Anterior cingulate cortex (tissue), 58 donors: ENCODE measurements around the gene LIN7A.
"Not testable (repeated sequence)": the region's sequence is repeated elsewhere in the genome, so short reads cannot be mapped to it uniquely, and the experiment has no call there.

Source experiments
- DNase-seq, 58 donors: peaks; one replicate each; lab custom pipeline; 2025; lab: John Stamatoyannopoulos, UW

Gene LIN7A

DNA sequence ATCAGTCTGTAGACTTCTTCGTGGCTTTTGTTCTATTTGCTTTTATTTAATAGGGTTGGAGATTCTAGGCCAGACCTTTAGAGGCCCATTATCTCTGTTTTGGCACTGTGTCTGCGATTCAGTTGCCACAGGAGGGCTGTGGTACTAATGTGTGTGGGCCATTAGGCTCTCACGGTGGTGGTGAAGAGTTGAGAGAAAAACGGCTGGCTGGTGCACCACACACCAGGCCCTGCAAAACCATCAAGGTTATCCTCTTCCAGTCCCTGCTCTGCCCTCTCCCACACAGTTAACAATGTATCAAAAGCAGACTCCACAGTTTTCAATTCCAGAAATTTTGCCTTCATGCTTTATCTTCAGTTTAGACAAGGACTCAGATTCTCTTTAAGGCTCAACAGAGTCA, 123.3 kb downstream of the LIN7A start:
- no peak for DNase-seq

- DNase-seq, result no peak
Measured at GRCh38 chr12:80813820-80814219, 123.9 kb downstream of the LIN7A start.

DNA sequence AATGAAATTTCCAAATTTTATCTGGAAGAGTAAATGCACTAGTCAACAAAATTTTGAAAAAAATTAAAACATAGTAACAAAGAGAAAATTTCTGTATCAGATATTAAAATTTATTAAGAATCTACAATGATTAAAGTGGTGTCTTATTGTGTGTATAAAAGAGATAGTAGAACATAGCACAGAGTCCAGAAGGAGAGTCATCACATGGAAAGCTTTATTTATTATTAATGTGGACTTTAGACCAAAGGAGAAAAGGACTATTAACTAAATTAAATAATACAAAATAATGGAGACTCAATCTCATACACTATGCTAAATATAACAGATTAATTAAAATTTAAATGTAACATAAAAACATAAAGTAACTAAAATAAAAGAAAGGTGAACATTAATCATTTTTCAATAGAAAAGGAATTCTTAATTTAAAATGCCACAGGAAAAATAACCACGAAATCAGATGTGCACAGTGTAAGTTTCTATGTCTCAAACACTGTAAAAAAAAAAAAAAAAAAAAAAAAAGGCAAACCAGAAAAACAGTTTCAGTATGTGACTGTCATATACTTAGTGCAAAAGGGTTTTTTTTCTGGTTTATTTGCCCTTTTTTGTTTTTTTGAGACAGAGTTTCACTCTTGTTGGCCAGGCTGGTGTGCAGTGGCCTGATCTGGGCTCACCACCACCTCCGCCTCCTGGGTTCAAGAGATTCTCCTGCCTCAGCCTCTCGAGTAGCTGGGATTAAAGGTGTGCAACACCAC, 125.6 kb downstream of the LIN7A start:
- no peak for DNase-seq

- DNase-seq, result no peak
Measured at GRCh38 chr12:80810874-80811273, 126.9 kb downstream of the LIN7A start.

DNA sequence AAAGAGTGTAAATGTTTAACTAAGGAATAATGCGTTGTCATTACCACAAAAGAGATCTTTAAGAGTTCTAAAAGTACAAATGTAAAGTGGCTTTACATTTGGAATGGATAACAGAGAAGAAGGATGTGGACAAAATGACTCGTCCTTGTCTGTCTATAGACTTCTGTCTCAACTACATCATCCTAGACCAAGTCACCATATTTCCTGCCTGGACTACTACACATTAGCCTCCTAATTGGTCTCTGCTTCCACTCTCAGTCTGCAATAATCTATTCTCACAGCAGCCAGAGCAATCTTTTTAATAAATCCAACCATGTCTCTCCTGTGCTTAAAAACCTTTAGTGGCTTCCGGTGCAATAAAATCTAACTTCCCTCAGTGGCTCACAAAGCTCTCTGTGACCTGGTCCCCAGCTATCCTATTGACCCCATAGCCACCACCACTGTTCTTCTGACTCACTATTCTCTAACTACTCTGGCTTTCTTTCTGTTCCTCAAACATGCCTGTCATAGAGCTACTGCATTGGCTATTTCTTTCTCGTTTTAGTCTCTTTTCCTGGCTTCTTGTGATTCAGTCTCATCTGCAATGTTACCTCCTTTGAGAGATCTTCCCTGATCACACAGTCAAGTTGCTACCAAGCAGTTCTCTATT, 130.0 kb downstream of the LIN7A start:
- no peak for DNase-seq

DNA sequence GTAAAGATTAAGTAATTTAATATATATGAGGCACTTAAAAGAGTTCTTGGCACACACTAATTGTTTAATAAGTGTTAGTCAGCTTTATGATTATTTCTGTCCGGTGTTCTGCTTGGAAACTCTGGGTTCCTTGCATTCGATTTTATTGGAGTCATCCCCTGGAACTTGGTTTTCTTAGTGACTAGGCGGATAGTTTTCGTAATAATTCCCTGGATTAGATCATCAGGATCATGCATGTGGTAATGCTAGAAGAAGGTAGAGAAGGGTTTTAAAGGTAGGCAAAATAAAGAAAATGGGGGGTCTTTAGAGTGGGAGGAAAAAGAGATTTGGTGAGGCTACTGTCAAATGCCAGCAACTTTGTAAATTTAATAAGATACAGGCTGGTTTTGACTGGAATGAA, 132.6 kb downstream of the LIN7A start:
- DNase-seq, result no peak

GRCh38 chr12:80802652-80803400, 134.9 kb downstream of the LIN7A start:
- no peak for DNase-seq

- DNase-seq, result no peak
Measured at GRCh38 chr12:80798281-80798680, 139.5 kb downstream of the LIN7A start.

DNA sequence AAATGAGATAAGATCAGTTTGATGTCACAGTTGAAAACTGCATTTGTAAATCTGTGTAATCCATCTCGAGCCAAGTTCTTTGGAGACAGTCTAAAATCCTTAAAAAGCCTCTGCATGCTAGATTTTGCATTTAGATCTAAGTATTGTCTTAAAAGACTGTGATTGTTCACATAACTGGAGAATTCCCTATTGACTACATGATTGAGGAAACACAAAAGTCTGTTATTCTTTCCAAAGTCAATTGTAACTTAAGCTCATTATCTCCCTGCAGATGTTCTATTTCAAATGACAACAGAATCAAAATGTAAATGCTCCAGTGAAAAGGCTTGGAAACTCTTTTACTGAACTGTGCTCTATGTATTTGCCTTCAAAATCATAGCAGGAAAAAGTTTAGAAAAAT, 143.2 kb downstream of the LIN7A start:
- no peak for DNase-seq

- no peak for DNase-seq
Measured at GRCh38 chr12:80792861-80793260, 144.9 kb downstream of the LIN7A start.

DNA sequence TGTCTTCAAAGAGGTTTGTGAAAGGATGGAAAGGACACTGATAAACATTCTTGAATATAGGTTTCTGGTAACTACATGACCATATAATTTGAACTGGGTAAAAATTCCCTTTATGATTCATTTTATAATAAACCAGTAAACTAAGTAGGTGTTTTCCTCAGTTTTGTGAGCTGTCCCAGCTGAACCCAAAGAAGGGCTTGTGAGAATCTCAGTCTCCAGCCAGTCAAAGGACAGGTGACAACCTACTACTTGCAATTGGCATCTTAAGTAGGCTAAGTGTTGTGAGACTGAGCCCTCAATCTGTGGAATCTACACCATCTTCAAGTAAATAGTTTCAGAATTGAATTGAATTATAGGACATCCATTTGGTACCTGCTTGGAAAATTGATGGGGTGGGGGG, 145.9 kb downstream of the LIN7A start:
- DNase-seq, result no peak

GRCh38 chr12:80788407-80788806, 149.3 kb downstream of the LIN7A start:
- not testable (repeated sequence) for DNase-seq

DNA sequence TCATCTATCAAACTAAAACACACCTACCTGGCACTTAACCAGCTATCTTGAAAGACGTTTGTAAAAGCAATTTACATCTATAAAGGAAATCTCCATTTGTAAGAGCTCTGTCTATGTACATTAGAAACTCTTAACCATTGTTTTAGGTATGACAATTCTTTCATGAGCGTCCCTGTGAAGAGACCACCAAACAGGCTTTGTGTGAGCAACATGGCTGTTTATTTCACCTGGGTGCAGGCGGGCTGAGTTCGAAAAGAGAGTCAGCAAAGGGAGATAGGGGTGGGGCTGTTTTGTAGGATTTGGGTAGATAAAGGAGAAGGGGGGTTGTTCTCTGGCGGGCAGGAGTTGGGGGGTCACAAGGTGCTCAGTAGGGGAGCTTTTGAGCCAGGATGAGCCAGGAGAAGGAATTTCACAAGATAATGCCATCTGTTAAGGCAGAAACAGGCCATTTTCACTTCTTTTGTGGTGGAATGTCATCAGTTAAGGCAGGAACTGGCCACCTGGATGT, 154.7 kb downstream of the LIN7A start:
- not testable (repeated sequence) for DNase-seq

GRCh38 chr12:80781313-80781712, 156.4 kb downstream of the LIN7A start:
- no peak for DNase-seq

- no peak for DNase-seq
Measured at GRCh38 chr12:80780746-80781145, 157.0 kb downstream of the LIN7A start.

DNA sequence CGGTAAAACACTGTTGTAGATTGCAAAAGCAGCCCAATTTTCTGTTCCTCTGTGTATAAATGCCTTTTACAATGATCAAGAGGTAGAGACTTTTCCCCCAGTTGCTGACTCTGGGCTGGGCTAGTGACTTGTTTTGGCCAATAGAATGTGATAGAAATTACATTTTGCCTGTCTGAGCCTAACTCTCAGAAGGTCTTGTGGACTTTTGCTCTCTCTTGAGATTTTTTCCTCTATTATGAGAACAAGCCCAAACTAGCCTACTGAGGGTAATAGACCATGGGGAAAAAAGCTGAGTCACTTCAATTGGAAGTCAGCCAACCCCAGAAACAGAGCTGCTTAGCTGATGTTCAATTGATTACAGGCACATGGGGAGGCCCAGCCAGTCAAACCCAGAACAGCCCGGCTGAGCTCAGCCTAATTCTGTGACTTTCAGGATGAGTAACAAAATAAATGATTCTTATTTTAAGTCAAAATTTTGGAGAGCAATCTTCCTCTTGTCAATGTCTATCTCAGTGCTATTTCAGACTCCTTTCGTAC, 159.7 kb downstream of the LIN7A start:
- peak in 24 of 58 donors; percentile 0 to 63 (median 8) for DNase-seq

DNA sequence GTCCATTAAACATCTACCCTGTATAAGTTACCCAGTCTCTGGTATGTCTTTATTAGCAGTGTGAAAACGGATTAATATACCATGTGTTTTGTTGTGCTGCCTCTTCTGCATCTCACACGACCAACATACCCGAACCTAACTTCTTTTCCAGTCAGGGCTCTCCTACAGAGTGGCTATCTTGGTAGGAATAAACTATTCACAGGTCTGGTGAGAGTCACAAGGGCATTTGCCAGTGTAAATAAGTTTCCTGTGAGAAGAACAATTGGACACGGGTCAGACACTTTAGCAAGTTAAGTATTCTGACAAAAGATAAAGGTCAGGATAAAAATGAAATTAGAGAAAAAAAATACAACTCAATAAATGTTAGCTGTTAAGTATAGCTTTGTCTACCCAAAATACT, 160.1 kb downstream of the LIN7A start:
- no peak for DNase-seq

DNA sequence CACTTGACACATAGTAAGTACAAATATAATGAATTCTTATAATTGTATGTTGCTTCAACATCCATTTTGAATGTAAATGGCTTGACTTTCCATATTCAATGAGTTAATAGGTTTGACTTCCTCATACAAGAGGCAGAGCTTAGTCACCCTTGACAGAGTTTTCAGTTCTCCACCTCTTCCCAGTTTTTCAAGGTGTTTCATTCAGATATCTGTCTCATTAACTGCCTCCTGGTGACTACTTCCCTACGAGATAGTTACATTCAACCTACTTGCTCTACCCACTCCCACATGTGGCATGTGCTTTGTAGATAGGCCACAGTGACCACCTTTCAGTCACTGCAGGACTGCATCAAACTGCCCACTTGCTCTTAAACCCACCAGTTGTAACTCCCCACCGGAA, 161.0 kb downstream of the LIN7A start:
- DNase-seq, result no peak

DNA sequence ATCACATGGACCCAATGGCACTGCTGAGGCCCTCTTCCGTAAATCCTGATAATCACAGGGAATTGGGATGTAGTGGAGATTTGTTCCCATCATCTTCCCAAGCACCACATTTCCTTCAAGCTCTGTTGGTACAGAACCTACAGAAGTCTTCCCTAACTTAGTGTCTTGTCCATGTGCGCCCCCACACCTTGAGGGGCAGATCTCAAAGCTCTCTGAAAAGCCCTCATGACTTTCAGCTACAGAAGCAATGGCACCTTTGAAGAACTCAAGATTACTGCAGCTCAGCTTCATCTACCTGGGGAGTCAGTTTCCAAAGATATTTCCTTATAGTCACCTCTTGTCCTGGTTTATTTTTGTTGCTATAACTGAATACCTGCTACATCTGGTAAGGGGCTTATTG, 166.8 kb downstream of the LIN7A start:
- DNase-seq, result no peak

- no peak for DNase-seq
Measured at GRCh38 chr12:80769553-80770140, 168.1 kb downstream of the LIN7A start.

DNA sequence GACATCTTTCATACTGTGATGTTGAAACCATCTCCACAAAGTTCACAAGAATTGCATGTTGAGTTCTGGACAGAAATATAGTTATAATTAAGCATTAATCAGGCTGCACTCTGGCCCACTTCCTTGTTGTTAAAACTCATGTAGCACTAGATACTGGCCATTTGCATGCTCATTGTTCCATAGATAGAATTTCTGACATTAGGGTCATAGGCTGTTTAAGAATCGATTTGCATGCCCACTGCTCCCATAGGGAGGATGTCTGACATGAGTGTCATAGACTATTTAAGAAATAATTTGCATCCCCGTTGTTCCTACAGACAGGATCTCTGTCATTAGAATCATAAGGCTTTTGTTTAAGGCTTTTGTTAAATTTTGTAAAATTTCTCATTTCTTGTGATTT, 170.8 kb downstream of the LIN7A start:
- no peak for DNase-seq
